ENCODE data around the gene MBD1.

- no peak for TF ChIP-seq CTCF (IDR thresholded peaks at IDR 0.05)
- TF ChIP-seq ATF6 (CRISPR knock-in tag; IDR thresholded peaks at IDR 0.05) = no peak
These were observed 15.0 kb downstream of the MBD1 start, which contains the start of gene CFAP53 for GRCh38 chr18:50266248-50266704.

Data from WTC11 (cell line).